A549 treated with CORT108297 at 1 μM for 4 hours (cell line): ENCODE measurements around the gene RLN1. TPM values are rescaled to one million over a fixed set of nuclear protein-coding genes. Genes with fewer than 3 reads are reported as not detected.

ENCODE experiments used
- total RNA-seq: library from RNA; stranded (reverse); fragments of 200-300 nt; extraction: Qiagen RNA extraction; gene quantifications from 5 replicates; pipeline ENCODE4 v1.2.3, GENCODE V29; 2022

The RLN1 gene, protein sequence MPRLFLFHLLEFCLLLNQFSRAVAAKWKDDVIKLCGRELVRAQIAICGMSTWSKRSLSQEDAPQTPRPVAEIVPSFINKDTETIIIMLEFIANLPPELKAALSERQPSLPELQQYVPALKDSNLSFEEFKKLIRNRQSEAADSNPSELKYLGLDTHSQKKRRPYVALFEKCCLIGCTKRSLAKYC
- 0.10 TPM in 1 of 5 replicates, not detected in the others for total RNA-seq

DNA sequence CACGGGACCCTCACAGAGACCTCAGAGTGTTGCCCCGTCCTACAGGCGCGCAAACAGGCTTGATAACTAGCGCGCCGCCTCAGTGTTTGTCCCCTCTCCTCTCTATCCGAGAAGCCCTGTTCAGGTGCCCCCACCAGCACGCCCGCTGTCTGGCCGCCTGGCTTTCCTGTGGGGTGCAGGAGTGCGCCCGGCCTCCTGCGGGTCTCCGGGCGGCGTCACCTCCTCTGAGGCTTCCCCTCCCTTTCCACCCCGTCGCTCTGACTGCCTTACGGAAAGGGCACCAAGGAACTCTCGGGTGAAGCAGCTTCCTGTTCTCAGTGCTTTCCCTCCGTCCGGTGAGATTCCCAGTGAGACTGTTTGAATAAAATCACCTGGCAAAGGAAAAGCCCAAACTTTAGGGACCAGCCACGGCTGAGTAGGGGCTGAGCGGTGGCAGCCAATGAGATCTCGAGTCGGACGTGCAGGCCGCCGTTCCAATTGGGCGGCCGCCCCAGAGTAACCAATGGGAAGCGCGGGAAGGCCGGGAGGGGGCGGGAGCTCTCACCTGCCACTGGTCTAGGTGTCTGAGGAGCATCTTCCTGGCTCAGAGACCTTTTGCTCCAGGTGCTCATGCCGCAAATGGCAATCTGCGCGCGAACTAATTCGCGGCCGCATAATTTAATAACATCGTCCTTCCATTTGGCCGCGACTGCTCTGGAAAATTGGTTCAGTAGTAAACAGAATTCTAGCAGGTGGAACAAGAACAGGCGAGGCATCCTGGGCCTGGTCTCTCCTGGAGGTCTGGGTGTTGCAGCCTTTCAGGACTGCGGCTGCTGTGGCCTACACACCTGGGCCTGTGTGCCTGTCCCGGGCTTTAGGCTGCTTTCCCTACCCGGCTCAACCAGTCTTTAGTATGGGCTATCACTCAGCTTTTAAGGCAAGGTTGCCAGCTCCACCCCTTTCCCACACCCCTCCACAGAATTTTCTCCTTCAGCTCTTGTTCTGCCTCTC, at the start of gene RLN1:
RLN1 (minus strand) TSS at position 885 of the 990 bp plus-strand sequence; CDS start at position 755, 130 bp downstream.

DNA sequence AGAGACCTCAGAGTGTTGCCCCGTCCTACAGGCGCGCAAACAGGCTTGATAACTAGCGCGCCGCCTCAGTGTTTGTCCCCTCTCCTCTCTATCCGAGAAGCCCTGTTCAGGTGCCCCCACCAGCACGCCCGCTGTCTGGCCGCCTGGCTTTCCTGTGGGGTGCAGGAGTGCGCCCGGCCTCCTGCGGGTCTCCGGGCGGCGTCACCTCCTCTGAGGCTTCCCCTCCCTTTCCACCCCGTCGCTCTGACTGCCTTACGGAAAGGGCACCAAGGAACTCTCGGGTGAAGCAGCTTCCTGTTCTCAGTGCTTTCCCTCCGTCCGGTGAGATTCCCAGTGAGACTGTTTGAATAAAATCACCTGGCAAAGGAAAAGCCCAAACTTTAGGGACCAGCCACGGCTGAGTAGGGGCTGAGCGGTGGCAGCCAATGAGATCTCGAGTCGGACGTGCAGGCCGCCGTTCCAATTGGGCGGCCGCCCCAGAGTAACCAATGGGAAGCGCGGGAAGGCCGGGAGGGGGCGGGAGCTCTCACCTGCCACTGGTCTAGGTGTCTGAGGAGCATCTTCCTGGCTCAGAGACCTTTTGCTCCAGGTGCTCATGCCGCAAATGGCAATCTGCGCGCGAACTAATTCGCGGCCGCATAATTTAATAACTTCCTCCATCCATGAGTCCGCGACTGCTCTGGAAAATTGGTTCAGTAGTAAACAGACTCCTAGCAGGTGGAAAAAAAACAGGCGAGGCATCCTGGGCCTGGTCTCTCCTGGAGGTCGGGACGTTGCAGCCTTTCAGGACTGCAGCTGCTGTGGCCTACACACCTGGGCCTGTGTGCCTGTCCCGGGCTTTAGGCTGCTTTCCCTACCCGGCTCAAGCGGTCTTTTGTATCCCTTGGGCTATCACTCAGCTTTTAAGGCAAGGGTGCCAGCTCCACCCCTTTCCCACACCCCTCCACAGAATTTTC, 35.6 kb downstream of the RLN1 start, which contains the start of gene RLN2:
RLN2 (minus strand) TSS at position 877 of the 956 bp plus-strand sequence; CDS start at position 741, 136 bp downstream.

Other genes starting within 250 kb of the RLN1 start
- not detected in 5 replicates for gene INSL6, start 154.2 kb downstream of the RLN1 start, total RNA-seq
- gene INSL4, start 108.5 kb downstream of the RLN1 start, total RNA-seq, result 14.2 to 17.2 TPM (median 16.6 TPM) in 5 replicates
- gene RLN2, start 35.2 kb downstream of the RLN1 start, total RNA-seq, result 0.18 to 0.34 TPM (median 0.20 TPM) in 3 of 5 replicates, not detected in the others
- gene PLGRKT, start 98.0 kb upstream of the RLN1 start, total RNA-seq, result 21.1 to 27.6 TPM (median 23.2 TPM) in 5 replicates
- 1.6 to 2.6 TPM (median 2.3 TPM) in 5 replicates for gene CD274, start 110.7 kb upstream of the RLN1 start, total RNA-seq
- 0.21 to 0.46 TPM (median 0.23 TPM) in 5 replicates for gene PDCD1LG2, start 170.7 kb upstream of the RLN1 start, total RNA-seq